ENCODE data around the gene ZNF281. TPM values are rescaled to one million over a fixed set of nuclear protein-coding genes. Genes with fewer than 3 reads are reported as not detected.

The ZNF281 gene
- total and polyA plus RNA-seq, 8 donors, result 1.7 to 24.5 (median 10.4) TPM

DNA sequence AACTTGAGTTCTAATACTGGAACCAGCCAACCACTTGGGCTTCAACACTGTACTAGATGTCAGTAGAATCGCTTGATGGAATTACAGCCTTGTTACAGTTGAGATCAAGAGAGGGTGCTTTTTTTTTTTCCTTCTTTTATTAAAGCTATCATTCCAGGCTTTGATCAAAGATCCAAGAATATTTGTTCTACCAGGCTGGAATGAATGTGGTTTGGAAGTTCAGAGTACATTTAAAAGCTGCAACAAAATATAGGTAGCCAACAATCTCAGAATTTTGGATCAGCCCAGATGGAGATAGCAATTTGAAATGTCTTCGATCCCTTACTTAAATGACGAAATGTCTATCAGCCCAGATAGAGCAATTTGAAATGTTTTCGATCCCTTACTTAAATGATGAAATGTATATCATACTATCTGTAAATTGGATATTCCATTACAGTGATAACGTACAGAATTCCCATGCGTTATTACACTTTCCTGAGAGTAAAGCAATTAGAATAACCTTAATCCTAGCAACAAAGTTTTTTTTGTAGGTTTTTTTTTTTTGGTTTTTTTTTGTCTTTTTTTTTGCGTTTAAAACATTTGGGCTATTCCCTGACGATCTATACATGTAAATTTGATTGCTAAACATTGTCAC is 3.6 kb downstream of the ZNF281 start:
- Histone ChIP-seq H3K36me3 (peaks cover 0 to 14% (median 9%) of the 10 kb centered on the region in 4 donors), H3K27ac (no peak overlapping the region), H3K4me1 (peaks cover 12 to 68% (median 51%) of the 10 kb centered on the region in 4 donors), H3K9me3 (no peaks in the 10 kb centered on the region), H3K27me3 (no peaks in the 10 kb centered on the region), H3K4me3 (peak overlapping the region in 1 of 4 donors; percentile 2)
- intact Hi-C loops (cut with DNase I; ENCODE audit: low total_unique reads), result no loop called here
- no peak for DNase-seq
- 90 to 93% (median 91%) methylated on average over 8 of the region's 8 CpGs for WGBS, 5 donors
- TF ChIP-seq EP300 (IDR thresholded peaks at IDR 0.05) (no peak), POLR2AphosphoS5 (IDR thresholded peaks at IDR 0.05) (no peak), POLR2A (IDR thresholded peaks at IDR 0.05) (no peak)
- TF ChIP-seq, protein P1, sequence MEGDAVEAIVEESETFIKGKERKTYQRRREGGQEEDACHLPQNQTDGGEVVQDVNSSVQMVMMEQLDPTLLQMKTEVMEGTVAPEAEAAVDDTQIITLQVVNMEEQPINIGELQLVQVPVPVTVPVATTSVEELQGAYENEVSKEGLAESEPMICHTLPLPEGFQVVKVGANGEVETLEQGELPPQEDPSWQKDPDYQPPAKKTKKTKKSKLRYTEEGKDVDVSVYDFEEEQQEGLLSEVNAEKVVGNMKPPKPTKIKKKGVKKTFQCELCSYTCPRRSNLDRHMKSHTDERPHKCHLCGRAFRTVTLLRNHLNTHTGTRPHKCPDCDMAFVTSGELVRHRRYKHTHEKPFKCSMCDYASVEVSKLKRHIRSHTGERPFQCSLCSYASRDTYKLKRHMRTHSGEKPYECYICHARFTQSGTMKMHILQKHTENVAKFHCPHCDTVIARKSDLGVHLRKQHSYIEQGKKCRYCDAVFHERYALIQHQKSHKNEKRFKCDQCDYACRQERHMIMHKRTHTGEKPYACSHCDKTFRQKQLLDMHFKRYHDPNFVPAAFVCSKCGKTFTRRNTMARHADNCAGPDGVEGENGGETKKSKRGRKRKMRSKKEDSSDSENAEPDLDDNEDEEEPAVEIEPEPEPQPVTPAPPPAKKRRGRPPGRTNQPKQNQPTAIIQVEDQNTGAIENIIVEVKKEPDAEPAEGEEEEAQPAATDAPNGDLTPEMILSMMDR (IDR thresholded peaks at IDR 0.05), result no peak

DNA sequence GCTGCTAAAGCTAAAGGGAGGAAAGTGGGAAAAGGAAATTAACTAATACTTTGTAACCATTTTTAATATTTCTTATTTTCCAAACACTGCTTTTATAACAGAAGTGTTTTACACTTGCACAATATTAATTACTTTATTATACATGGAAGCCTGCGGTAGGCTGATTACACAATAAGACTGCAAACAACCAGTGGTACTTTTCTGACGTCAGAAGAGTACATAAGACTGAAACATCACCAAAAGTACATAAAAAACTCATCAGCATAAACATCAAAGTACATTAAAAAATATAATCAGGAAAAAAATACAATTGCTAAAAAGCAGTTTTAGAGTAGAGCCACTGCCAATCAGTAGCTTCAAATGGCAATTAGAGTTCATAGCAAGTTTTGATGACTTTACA is 4.6 kb downstream of the ZNF281 start:
- Histone ChIP-seq H3K27ac (no peak overlapping the region), H3K4me1 (peaks cover 12 to 61% (median 44%) of the 10 kb centered on the region in 4 donors), H3K4me3 (no peak overlapping the region), H3K27me3 (no peaks in the 10 kb centered on the region), H3K36me3 (peaks cover 0 to 14% (median 9%) of the 10 kb centered on the region in 4 donors), H3K9me3 (no peaks in the 10 kb centered on the region)
- no peak for DNase-seq
- 35 to 48% (median 42%) methylated on average over 2 of the region's 2 CpGs for WGBS, 5 donors
- intact Hi-C loops (cut with DNase I; ENCODE audit: low total_unique reads), result no loop called here
- TF ChIP-seq EP300 (IDR thresholded peaks at IDR 0.05), result no peak
- no peak for TF ChIP-seq POLR2A (IDR thresholded peaks at IDR 0.05)
- TF ChIP-seq, protein P1 (IDR thresholded peaks at IDR 0.05), result no peak
- TF ChIP-seq POLR2AphosphoS5 (IDR thresholded peaks at IDR 0.05), result no peak

DNA sequence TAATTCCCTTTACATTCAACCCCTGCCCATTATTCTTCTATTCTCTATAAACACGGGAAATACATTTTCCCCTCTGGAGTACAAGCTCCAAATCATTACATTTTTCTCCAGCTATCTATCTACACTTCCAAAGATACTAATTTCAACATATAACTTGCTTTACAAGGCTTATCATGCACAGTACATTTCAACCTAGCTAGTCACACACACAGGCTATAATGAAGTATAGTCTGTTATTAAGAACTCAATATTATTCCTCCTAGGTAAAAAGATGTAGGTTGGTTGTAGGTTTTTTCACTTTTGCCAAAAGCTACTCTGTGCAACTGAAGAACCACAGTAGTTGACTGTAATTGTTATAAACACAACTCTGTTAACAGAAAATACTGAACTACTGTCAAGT is 8.1 kb downstream of the ZNF281 start:
- Histone ChIP-seq H3K27ac (no peak overlapping the region), H3K27me3 (no peaks in the 10 kb centered on the region), H3K4me1 (peaks cover 0 to 36% (median 20%) of the 10 kb centered on the region in 4 donors), H3K4me3 (no peak overlapping the region), H3K9me3 (no peaks in the 10 kb centered on the region), H3K36me3 (peaks cover 0 to 9% (median 7%) of the 10 kb centered on the region in 4 donors)
- DNase-seq, result no peak
- intact Hi-C loops (cut with DNase I; ENCODE audit: low total_unique reads), result no loop called here
- 71 to 78% (median 78%) methylated on average over 1 of the region's 1 CpG for WGBS, 5 donors
- no peak for TF ChIP-seq EP300 (IDR thresholded peaks at IDR 0.05)

DNA sequence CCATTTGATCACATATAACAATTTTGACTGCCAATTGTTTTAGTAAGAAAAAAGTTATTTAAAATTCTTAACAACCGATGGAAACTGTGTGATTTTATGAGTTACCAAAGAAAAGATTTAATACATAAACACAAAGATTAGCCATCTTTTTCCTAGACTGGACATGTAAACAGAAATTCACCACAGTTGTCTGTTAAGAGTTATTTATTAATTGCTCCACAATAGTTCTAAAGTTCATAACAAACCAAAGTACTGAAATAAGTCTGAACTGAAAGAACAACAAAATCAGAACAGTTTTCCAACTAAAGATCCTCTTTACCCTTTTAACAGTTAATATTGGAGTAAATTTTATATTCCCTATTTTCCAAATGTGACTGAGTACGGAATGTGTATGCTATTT is 8.6 kb downstream of the ZNF281 start:
- 73 to 85% (median 83%) methylated on average over 2 of the region's 2 CpGs for WGBS, 5 donors
- Histone ChIP-seq H3K4me3 (no peak overlapping the region), H3K4me1 (peaks cover 0 to 31% (median 17%) of the 10 kb centered on the region in 4 donors), H3K27ac (no peak overlapping the region), H3K27me3 (no peaks in the 10 kb centered on the region), H3K9me3 (no peaks in the 10 kb centered on the region), H3K36me3 (peaks cover 0 to 9% (median 7%) of the 10 kb centered on the region in 4 donors)
- DNase-seq, result no peak
- TF ChIP-seq POLR2A (IDR thresholded peaks at IDR 0.05) (no peak), POLR2AphosphoS5 (IDR thresholded peaks at IDR 0.05) (no peak), EP300 (IDR thresholded peaks at IDR 0.05) (no peak)
- TF ChIP-seq, protein P1 (IDR thresholded peaks at IDR 0.05), result no peak
- intact Hi-C loops (cut with DNase I; ENCODE audit: low total_unique reads), result no loop called here

DNA sequence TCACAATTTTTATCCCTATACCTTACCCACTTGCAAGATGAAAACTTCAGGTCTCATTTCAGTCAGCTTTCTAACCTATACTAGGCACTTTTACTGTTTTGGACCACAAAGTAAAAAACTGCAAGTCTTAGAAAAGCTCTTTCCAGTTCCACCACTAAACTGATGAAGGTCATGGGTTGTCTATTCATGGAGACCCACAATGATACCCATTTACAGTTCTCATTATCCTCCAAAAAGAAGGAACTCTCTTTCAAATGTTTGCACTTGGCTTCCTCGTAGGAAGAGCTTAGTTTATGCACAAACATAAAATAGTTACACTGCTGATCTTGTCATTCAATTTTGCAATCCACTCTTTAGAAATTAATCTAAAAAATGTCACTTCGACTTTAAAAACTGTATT is 9.3 kb downstream of the ZNF281 start:
- intact Hi-C loops (cut with DNase I; ENCODE audit: low total_unique reads), result no loop called here
- DNase-seq, result no peak
- 75 to 84% (median 81%) methylated on average over 2 of the region's 2 CpGs for WGBS, 5 donors
- Histone ChIP-seq H3K4me3 (no peak overlapping the region), H3K9me3 (no peaks in the 10 kb centered on the region), H3K4me1 (peaks cover 0 to 24% (median 12%) of the 10 kb centered on the region in 4 donors), H3K27me3 (no peaks in the 10 kb centered on the region), H3K36me3 (peaks cover 0 to 9% (median 7%) of the 10 kb centered on the region in 4 donors), H3K27ac (no peak overlapping the region)
- TF ChIP-seq EP300 (IDR thresholded peaks at IDR 0.05), result no peak
- no peak for TF ChIP-seq POLR2A (IDR thresholded peaks at IDR 0.05)
- TF ChIP-seq, protein P1 (IDR thresholded peaks at IDR 0.05), result no peak
- TF ChIP-seq POLR2AphosphoS5 (IDR thresholded peaks at IDR 0.05), result no peak
